HG02884 (cell line): ENCODE measurements around the gene ACSF3.

Source experiments
- ATAC-seq: cut with Tn5 transposase; IDR thresholded peaks from one replicate; pipeline ENCODE4 v1.9.1; 2021; ENCODE audit warnings: mild to moderate bottlenecking, moderate library complexity; ENCODE audit not compliant: unreplicated experiment

The ACSF3 gene

GRCh38 chr16:89094252-89094879 is 714 bp downstream of the ACSF3 start:
- peak; percentile 6 for ATAC-seq

GRCh38 chr16:89094880-89095258 is 1.2 kb downstream of the ACSF3 start:
- ATAC-seq, result no peak

- ATAC-seq, result no peak
Measured at GRCh38 chr16:89095491-89095951, 1.9 kb downstream of the ACSF3 start.

GRCh38 chr16:89096042-89096717 is 2.5 kb downstream of the ACSF3 start:
- no peak for ATAC-seq

- no peak for ATAC-seq
Measured at GRCh38 chr16:89096768-89097391, 3.2 kb downstream of the ACSF3 start.

GRCh38 chr16:89097392-89097772 is 3.7 kb downstream of the ACSF3 start:
- no peak for ATAC-seq

- ATAC-seq, result no peak
Measured at GRCh38 chr16:89098767-89099430, 5.2 kb downstream of the ACSF3 start.

GRCh38 chr16:89099905-89100304 is 6.3 kb downstream of the ACSF3 start:
- no peak for ATAC-seq

- no peak for ATAC-seq
Measured at GRCh38 chr16:89100601-89101302, 7.1 kb downstream of the ACSF3 start.

- no peak for ATAC-seq
Measured at GRCh38 chr16:89101303-89102040, 7.8 kb downstream of the ACSF3 start.

- no peak for ATAC-seq
Measured at GRCh38 chr16:89102041-89102471, 8.4 kb downstream of the ACSF3 start.

GRCh38 chr16:89102481-89103073 is 8.9 kb downstream of the ACSF3 start:
- ATAC-seq, result no peak

- no peak for ATAC-seq
Measured at GRCh38 chr16:89103156-89103555, 9.5 kb downstream of the ACSF3 start.

- ATAC-seq, result no peak
Measured at GRCh38 chr16:89103781-89104180, 10.1 kb downstream of the ACSF3 start.

- no peak for ATAC-seq
Measured at GRCh38 chr16:89104303-89104702, 10.7 kb downstream of the ACSF3 start.

- ATAC-seq, result no peak
Measured at GRCh38 chr16:89104930-89105571, 11.4 kb downstream of the ACSF3 start.

GRCh38 chr16:89105599-89106151 is 12.0 kb downstream of the ACSF3 start:
- ATAC-seq, result no peak

- no peak for ATAC-seq
Measured at GRCh38 chr16:89106533-89107202, 13.0 kb downstream of the ACSF3 start.

- ATAC-seq, result no peak
Measured at GRCh38 chr16:89107203-89107582, 13.5 kb downstream of the ACSF3 start.
